Stimulated activated CD8-positive, alpha-beta memory T cell treated with anti-CD3 and anti-CD28 coated beads, Interleukin-4, amount 100 ng/mL, for 1 hour (primary cell): ENCODE measurements around the gene CHRNA4.
"Not testable (repeated sequence)": the region's sequence is repeated elsewhere in the genome, so short reads cannot be mapped to it uniquely, and the experiment has no call there.

Source experiments
- DNase-seq, 2 donors: peaks; one replicate each; pipeline ENCODE4 v3.0.0-alpha.2; 2020; ENCODE audit warnings: low read depth in 2 of 2, low spot score in 1 of 2

The CHRNA4 gene

GRCh38 chr20:63350597-63351325 lies 10.4 kb downstream of the CHRNA4 start:
- no peak for DNase-seq

GRCh38 chr20:63350196-63350595 lies 11.0 kb downstream of the CHRNA4 start:
- DNase-seq: no peak

DNA sequence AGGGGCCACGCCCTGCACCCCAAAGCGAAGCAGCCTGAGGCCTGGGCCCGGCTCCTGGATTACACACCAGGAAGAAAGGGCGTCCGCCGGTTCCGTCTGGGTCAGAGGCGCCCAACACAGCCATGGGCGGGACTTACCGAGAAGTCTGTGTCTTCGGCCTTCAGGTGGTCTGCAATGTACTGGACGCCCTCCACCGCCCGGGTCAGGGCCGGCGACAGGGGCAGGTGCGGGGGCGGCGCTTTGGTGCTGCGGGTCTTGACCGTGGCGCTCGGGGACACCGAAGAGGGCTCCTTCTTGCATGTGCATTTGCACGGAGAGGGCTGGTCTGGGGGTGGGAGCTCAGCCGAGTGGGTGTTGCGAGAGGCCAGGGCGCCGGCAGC lies 11.6 kb downstream of the CHRNA4 start:
- no peak for DNase-seq

GRCh38 chr20:63348828-63349515 lies 12.2 kb downstream of the CHRNA4 start:
- DNase-seq: no peak

- no peak for DNase-seq
Measured at GRCh38 chr20:63347950-63348827, 13.0 kb downstream of the CHRNA4 start.

DNA sequence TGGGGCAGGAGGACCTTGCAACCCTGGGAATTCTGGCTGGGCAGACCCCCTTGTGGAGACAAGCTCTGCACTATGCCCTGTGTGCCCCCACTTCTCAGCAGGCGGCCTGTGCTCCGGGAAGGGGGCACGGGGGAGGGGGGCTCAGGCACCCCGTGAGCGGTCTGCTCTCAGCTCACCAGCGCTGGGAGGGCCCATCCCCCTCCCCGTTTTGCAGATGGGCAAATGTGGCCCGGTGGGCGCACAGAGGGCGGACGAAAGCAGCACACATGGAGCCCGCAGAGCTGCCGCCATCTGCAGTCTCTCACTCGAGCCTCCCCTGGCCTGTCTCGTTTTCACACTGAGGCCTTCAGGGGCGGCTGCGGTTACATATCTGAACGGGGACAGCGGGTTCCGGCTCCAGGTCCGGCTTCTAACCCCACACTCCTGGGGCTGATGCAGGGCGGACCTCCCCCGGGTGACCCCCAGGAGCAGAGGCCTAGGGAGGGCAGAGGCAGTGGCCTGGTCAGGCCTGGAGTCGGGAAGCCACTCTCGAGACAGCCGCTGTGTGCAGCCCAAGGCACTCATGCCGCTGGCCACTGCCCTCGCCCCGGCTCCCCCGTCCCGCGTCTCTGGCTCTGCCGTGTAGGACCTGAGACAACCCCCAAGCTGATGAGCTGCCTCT lies 13.9 kb downstream of the CHRNA4 start:
- no peak for DNase-seq

- DNase-seq: no peak
Measured at GRCh38 chr20:63346131-63347080, 14.7 kb downstream of the CHRNA4 start.

- no peak for DNase-seq
Measured at GRCh38 chr20:63345328-63346100, 15.6 kb downstream of the CHRNA4 start.

DNA sequence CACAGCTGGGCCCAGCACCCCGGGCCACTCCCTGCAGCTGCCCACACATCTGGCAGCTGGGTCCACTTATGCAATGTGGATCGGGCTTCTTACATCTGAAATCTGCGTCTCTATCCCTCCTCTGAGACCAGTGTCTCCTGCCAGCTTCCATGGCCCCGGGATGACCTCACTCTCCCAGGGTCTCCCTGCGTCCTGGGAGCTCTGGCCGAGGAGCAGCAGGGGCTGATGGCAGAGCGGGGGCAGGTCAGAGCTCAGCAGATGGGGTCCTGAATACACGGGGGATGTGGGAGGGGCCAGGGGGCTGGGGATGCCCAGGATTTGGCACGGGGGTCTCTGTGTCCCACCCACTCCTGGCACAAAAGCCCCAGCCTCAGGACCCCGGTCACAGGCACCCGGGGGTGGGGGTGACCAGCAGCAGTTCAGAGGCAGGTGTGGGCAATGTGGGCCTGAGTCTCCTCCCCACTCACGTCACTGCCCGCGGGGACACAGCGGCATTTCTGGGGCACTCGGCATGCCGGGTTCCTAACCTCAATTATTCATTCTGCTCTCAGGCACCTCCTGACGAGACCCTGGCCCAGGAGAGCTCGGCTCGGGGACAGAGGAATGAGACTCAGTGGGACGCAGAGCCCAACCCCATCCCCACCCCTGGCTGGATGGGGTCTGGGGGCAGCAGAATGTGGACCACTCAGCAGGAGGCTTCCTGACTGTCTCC lies 16.4 kb downstream of the CHRNA4 start:
- DNase-seq: no peak

DNA sequence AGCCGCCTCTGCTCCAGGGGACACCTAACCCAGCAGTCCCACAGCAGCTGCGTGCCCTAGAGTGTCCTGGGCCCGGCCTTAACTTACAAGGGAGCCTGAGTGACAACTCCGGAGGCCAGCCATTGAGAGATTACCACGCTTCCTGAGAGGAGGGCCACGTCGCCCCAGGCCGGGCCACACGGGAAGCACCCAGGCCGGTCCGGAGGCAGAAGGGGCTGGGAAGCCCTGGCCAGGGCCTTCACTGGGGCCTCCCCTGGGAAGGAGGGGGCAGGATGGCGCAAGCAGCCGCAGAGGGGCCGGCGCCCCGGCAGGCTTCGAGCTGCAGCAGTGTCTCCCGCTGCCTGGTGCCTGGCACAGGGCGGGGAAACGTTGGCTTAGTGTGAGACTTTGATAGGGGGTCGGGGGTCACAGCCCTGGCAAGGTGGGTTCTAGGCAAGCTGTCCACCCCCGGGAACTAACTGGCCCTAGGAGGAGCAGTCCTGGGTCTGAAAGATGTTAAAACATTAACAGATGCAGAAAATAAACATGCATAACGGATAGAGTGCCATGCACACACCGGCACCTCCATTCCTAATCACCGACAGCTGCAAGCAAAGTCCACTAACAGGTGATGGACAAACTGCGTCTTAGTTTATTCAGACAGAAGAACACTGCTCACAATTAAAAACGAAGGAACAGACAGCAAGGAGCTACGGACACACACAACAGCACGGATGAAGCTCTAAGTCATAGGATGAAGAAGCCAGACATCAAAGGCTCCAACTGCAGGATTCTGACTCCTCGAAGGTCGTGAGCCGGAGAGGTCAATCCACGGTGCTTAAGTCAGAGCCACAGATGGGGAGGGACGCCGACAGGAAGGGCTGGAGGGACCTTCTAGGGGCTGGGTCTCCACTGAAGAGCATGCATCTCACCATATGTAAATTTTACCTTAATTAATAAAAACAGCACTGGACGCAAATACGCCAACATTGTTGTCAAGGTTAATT lies 17.4 kb downstream of the CHRNA4 start:
- DNase-seq: no peak

GRCh38 chr20:63342561-63343459 lies 18.3 kb downstream of the CHRNA4 start:
- DNase-seq: no peak

GRCh38 chr20:63340158-63340688 lies 20.9 kb downstream of the CHRNA4 start:
- DNase-seq: not testable (repeated sequence)

- not testable (repeated sequence) for DNase-seq
Measured at GRCh38 chr20:63339154-63340094, 21.7 kb downstream of the CHRNA4 start.

DNA sequence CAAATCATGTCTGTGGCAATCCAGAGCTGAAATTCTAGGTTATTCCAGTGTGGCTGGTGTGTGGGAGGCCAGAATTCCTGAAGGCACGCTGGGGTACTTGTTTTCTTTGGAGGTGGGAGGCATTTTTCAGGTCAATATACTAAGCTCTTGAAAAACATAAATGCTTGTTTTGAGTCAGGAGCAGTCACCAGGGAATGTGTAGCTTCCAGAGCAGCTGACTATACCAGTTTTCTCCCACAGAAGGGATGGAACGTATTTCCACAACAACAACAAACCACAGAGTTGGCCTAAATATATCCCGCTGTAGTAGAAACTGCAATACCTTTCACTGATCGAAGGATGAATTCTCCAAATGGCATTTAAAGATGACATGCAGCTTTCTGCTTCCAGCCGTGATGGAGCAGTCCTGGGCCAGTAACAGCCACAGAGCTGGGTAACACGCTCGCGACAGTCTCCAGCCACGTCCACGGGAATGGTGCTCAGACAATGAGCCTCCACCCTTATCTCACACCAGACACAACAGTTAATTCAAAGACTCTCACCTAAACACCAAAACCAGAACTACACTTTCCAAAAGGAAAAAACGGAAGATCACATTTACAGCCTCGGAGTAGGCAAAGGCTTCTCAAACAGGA lies 23.2 kb downstream of the CHRNA4 start:
- DNase-seq: no peak
